ENCODE data around the gene SLC5A5. TPM values are rescaled to one million over a fixed set of nuclear protein-coding genes. Genes with fewer than 3 reads are reported as not detected.

The SLC5A5 gene
- total RNA-seq, 1 donor from 2014 or later, result 0.18 TPM

- H3K4me1 ChIP-seq, result peaks cover 21% of the 10 kb centered on the region
- peak within 1 kb of the TSS; percentile 92 for H3K27ac ChIP-seq
- ATAC-seq (peak; percentile 98), DNase-seq (peak; percentile 94)
- peak; percentile 89 for TF ChIP-seq CTCF (IDR thresholded peaks at IDR 0.05)
- H3K9me3 ChIP-seq, result no peaks in the 10 kb centered on the region
- intact Hi-C loops (cut with DNase I), result no loop called here
- no peaks in the 10 kb centered on the region for H3K27me3 ChIP-seq (ENCODE audit: low read depth)
- H3K4me3 ChIP-seq, result peak within 1 kb of the TSS; percentile 78
- peaks cover 12% of the 10 kb centered on the region for H3K36me3 ChIP-seq
Measured at GRCh38 chr19:17932485-17933338, 61.0 kb downstream of the SLC5A5 start, which contains the start of gene CCDC124. TSS of gene CCDC124 (plus strand) at chr19:17933015. CDS start at chr19:17936421, 3,406 bp downstream.

GRCh38 chr19:17933414-17934129, 61.8 kb downstream of the SLC5A5 start:
- H3K4me1 ChIP-seq, result peaks cover 21% of the 10 kb centered on the region
- H3K27me3 ChIP-seq (ENCODE audit: low read depth), result no peaks in the 10 kb centered on the region
- H3K9me3 ChIP-seq, result no peaks in the 10 kb centered on the region
- H3K27ac ChIP-seq, result peak overlapping the region; percentile 92
- H3K36me3 ChIP-seq, result peaks cover 19% of the 10 kb centered on the region
- DNase-seq, result no peak
- peak; percentile 2 to 51 for ATAC-seq
- no peak for TF ChIP-seq CTCF (IDR thresholded peaks at IDR 0.05)
- intact Hi-C loops (cut with DNase I), result no loop called here
- peak overlapping the region; percentile 78 for H3K4me3 ChIP-seq

- no peak overlapping the region for H3K27ac ChIP-seq
- no peak for DNase-seq
- no peak for ATAC-seq
- peaks cover 44% of the 10 kb centered on the region for H3K36me3 ChIP-seq
- H3K9me3 ChIP-seq, result no peaks in the 10 kb centered on the region
- no peak for TF ChIP-seq CTCF (IDR thresholded peaks at IDR 0.05)
- peaks cover 21% of the 10 kb centered on the region for H3K4me1 ChIP-seq
- no peaks in the 10 kb centered on the region for H3K27me3 ChIP-seq (ENCODE audit: low read depth)
- intact Hi-C loops (cut with DNase I), result no loop called here
- no peak overlapping the region for H3K4me3 ChIP-seq
Measured at GRCh38 chr19:17936379-17936778, 64.6 kb downstream of the SLC5A5 start.

GRCh38 chr19:17937371-17937900, 65.7 kb downstream of the SLC5A5 start:
- TF ChIP-seq CTCF (IDR thresholded peaks at IDR 0.05), result no peak
- Histone ChIP-seq H3K36me3 (peaks cover 46% of the 10 kb centered on the region), H3K27me3 (ENCODE audit: low read depth) (no peaks in the 10 kb centered on the region), H3K9me3 (no peaks in the 10 kb centered on the region), H3K4me3 (no peak overlapping the region), H3K4me1 (peaks cover 14% of the 10 kb centered on the region), H3K27ac (no peak overlapping the region)
- ATAC-seq, result no peak
- no peak for DNase-seq
- intact Hi-C loops (cut with DNase I), result no loop called here

- H3K27me3 ChIP-seq (ENCODE audit: low read depth), result no peaks in the 10 kb centered on the region
- peaks cover 52% of the 10 kb centered on the region for H3K36me3 ChIP-seq
- no peak overlapping the region for H3K27ac ChIP-seq
- H3K9me3 ChIP-seq, result no peaks in the 10 kb centered on the region
- peaks cover 13% of the 10 kb centered on the region for H3K4me1 ChIP-seq
- ATAC-seq (peak; percentile 76 to 88), DNase-seq (peak; percentile 84)
- no peak overlapping the region for H3K4me3 ChIP-seq
- TF ChIP-seq CTCF (IDR thresholded peaks at IDR 0.05), result peak; percentile 95
- intact Hi-C loops (cut with DNase I), result no loop called here
Measured at GRCh38 chr19:17938092-17938845, 66.5 kb downstream of the SLC5A5 start.

All from lower lobe of right lung (tissue), 2 donors.